PC-9 (cell line): ENCODE measurements around the gene CFAP61.

ENCODE experiments used
- CTCF ChIP-seq: fragments of 200-600 bp; sonication (generic); conservative IDR thresholded peaks from 2 replicates; pipeline ENCODE4 v1.6.1; 2017; ENCODE audit warnings: mixed run types, antibody characterized with exemption, mild to moderate bottlenecking, moderate library complexity
- EZH2 ChIP-seq: fragments of 200-600 bp; sonication (generic); IDR thresholded peaks from 2 replicates; pipeline ENCODE4 v1.8.0; 2017; ENCODE audit warnings: antibody characterized with exemption, low read depth

- TF ChIP-seq CTCF: no peak
- TF ChIP-seq EZH2: no peak
Observed at GRCh38 chr20:20060234-20060998, 8.1 kb downstream of the CFAP61 start.
